ENCODE measurements around the gene WDR45B. TPM values are rescaled to one million over a fixed set of nuclear protein-coding genes. Genes with fewer than 3 reads are reported as not detected.
"Not testable (repeated sequence)": the region's sequence is repeated elsewhere in the genome, so short reads cannot be mapped to it uniquely, and the experiment has no call there.

The WDR45B gene
- total and polyA plus RNA-seq, 2 experiments from 2014 or later: 83.2 to 99.5 TPM

DNA sequence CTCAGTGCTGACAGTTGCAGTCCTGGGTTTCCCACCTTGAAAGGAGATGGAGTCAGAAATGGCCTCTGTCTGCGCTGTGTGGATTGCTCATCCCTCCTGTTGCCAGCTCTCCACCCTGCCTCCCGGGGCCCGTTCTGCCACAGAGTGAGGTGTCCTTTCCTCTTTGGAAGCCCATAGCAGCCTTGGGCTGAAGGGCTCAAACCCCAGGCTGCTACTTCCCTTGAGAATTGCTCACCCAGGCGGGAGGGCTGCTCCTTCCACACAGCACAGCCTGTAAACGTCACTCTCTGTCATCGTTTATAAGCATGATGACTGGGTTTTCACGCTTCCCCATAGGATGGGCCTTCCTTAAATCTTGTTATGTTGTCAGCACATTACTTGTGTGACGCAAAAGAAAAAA is 66.0 kb downstream of the WDR45B start:
- no peak overlapping the region for H3K4me3 ChIP-seq
- no peaks in the 10 kb centered on the region for H3K4me1 ChIP-seq (ENCODE audit: low read depth)
- TF ChIP-seq CTCF (IDR thresholded peaks at IDR 0.05; ENCODE audit: low read depth, low read length): no peak
- no peaks in the 10 kb centered on the region for H3K27me3 ChIP-seq
- DNase-seq (ENCODE audit: low read depth in 1 of 2, low spot score in 1 of 2): peak in 1 of 2 donors; percentile 19
- no peaks in the 10 kb centered on the region for H3K9me3 ChIP-seq (ENCODE audit: low read depth)
- H3K27ac ChIP-seq: peak overlapping the region; percentile 7
- peaks cover 36% of the 10 kb centered on the region for H3K36me3 ChIP-seq

DNA sequence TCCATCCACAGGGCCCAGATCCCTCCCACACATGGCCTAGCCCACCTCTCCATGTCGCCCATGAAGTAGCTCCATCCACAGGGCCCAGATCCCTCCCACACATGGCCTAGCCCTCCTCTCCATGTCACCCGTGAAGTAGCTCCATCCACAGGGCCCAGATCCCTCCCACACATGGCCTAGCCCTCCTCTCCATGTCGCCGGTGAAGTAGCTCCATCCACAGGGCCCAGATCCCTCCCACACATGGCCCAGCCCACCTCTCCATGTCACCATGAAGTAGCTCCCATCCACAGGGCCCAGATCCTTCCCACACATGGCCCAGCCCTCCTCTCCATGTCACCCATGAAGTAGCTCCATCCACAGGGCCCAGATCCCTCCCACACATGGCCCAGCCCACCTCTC is 68.3 kb downstream of the WDR45B start:
- H3K4me3 ChIP-seq; H3K9me3 ChIP-seq (ENCODE audit: low read depth); H3K27ac ChIP-seq; H3K4me1 ChIP-seq (ENCODE audit: low read depth); H3K27me3 ChIP-seq; DNase-seq (ENCODE audit: low read depth in 1 of 2, low spot score in 1 of 2): not testable (repeated sequence)
- H3K36me3 ChIP-seq: peaks cover 29% of the 10 kb centered on the region

DNA sequence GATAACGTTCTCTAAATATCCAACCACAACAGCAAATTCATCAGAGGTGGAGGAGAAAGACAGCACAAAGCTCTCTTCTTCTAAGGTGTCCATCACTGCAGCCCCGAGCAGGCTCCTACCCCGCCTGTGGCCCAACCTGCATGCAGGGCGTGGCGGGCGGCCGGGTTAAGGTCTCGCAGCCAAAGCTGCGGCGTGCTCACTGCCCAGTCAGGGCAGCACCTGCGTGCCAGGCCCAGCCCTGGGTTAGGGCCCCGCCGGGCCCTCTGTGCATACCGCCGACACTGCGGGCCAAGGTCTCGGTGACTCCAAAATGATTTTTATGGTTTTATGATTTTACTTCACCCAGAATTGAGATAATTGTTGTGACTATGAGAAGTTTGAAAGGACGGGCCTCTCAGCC is 70.9 kb downstream of the WDR45B start:
- TF ChIP-seq CTCF (IDR thresholded peaks at IDR 0.05; ENCODE audit: low read depth, low read length): no peak
- H3K36me3 ChIP-seq: peaks cover 29% of the 10 kb centered on the region
- no peaks in the 10 kb centered on the region for H3K27me3 ChIP-seq

DNA sequence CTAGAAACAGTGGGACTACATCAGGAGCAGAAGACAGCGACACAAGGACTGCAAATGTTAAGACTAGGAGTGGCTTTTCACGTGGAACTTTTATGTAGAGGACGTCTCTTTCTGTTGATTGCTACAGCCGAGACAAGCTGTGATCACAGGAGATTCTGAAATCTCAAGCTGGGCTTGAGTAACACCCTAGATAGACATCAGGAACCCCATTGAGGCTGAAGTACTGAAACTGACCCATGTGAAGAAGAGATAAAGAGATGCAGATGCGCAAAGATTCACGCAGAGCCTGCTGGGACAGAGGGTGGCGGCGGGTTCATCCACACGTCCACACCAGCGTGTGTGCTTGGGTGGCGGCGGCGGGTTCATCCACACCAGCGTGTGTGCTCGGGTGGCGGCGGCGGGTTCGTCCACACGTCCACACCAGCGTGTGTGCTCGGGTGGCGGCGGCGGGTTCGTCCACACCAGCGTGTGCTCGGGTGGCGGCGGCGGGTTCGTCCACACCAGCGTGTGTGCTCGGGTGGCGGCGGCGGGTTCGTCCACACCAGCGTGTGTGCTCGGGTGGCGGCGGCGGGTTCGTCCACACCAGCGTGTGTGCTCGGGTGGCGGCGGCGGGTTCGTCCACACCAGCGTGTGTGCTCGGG is 72.5 kb downstream of the WDR45B start:
- H3K36me3 ChIP-seq: peaks cover 37% of the 10 kb centered on the region
- not testable (repeated sequence) for H3K4me3 ChIP-seq; DNase-seq (ENCODE audit: low read depth in 1 of 2, low spot score in 1 of 2); H3K9me3 ChIP-seq (ENCODE audit: low read depth); H3K27me3 ChIP-seq; H3K4me1 ChIP-seq (ENCODE audit: low read depth); H3K27ac ChIP-seq

More for the DNA sequence above, 70.9 kb downstream of the WDR45B start:
- Histone ChIP-seq H3K9me3 (ENCODE audit: low read depth) (no peaks in the 10 kb centered on the region), H3K4me1 (ENCODE audit: low read depth) (no peaks in the 10 kb centered on the region), H3K4me3 (no peak overlapping the region), H3K27ac (no peak overlapping the region)
- no peak for DNase-seq (ENCODE audit: low read depth in 1 of 2, low spot score in 1 of 2)

DNA sequence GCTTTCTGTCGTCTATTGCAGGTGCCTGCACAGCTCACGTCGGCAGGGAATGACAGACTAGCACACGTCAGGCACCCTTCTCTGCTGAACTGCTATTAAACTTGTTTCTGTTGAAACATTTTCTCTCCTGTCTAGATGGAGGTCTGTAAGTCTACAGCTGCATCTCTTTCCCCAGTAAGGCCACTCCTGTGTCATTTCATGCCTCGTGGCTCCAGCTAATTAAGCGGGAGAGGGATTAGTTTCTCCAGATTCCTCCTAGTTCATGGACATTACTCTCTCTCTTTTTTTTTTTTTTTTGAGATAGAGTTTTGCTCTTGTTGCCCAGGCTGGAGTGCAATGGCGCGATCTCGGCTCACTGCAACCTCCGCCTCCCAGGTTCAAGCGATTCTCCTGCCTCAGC is 74.2 kb downstream of the WDR45B start:
- Histone ChIP-seq H3K9me3 (ENCODE audit: low read depth) (no peaks in the 10 kb centered on the region), H3K27me3 (no peaks in the 10 kb centered on the region), H3K4me3 (no peak overlapping the region), H3K4me1 (ENCODE audit: low read depth) (peaks cover 8% of the 10 kb centered on the region), H3K27ac (no peak overlapping the region), H3K36me3 (peaks cover 35% of the 10 kb centered on the region)
- DNase-seq (ENCODE audit: low read depth in 1 of 2, low spot score in 1 of 2): no peak
- TF ChIP-seq CTCF (IDR thresholded peaks at IDR 0.05; ENCODE audit: low read depth, low read length): no peak

DNA sequence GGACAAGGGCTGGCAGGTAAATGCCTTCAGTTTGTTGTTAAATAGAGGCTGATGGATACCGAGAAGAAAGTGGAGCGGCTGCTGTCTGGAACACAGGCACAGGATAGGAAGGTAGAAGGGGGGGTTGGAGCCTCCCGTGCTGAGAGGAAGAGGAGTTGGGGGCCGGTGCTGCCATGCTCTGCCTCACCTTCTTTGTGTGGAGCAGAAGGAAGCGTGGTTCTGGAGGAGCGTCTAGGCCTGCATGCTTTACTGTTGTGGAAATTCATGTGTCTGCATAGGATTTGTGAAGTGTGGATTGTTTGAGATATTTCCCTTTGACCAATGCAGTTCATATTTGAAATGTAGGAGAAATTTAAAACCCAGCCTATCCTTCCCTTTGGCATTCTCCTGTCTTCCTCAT is 76.4 kb downstream of the WDR45B start:
- DNase-seq (ENCODE audit: low read depth in 1 of 2, low spot score in 1 of 2): no peak
- Histone ChIP-seq H3K4me3 (no peak overlapping the region), H3K4me1 (ENCODE audit: low read depth) (peaks cover 8% of the 10 kb centered on the region), H3K27me3 (no peaks in the 10 kb centered on the region), H3K36me3 (peaks cover 35% of the 10 kb centered on the region), H3K9me3 (ENCODE audit: low read depth) (no peaks in the 10 kb centered on the region), H3K27ac (no peak overlapping the region)
- no peak for TF ChIP-seq CTCF (IDR thresholded peaks at IDR 0.05; ENCODE audit: low read depth, low read length)
